ENCODE results near the gene BMP6. TPM values are rescaled to one million over a fixed set of nuclear protein-coding genes. Genes with fewer than 3 reads are reported as not detected.

BMP6 gene
- polyA plus RNA-seq, 2 of the 4 experiments (the other 2 are of a cell fraction), result 8.4 to 23.0 TPM

DNA sequence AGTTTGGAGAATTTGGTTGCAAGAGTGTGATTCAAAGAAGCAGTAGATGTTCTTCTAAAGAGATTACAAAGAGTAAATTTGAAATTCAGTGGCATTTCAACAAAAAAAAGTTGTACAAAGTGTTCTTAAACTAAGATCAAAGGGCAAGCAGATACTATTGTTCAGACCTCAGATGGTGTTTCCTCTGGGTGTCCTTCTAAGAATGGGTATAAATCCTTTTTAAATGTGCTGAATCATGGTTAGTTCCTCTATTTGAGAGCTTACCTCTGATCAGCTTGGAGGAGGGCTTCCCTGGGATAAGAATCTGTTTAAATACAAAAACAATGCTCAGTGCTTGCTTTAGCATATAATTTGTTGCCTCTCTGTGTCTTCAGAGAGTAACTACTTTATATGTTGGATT, 6.3 kb downstream of the BMP6 start:
- ATAC-seq (no peak), FAIRE-seq (no peak), DNase-seq (ENCODE audit: low read depth in 1 of 2, low spot score in 1 of 2) (peak in 1 of 2 experiments; percentile 31)
- peak overlapping the region; percentile 85; the same call in 2 of the 3 replicates for H3K4me2 ChIP-seq
- H3K4me1 ChIP-seq, result peaks cover 41% of the 10 kb centered on the region
- H3K27ac ChIP-seq, result peak overlapping the region; percentile 53 to 66
- TF ChIP-seq, protein P1, sequence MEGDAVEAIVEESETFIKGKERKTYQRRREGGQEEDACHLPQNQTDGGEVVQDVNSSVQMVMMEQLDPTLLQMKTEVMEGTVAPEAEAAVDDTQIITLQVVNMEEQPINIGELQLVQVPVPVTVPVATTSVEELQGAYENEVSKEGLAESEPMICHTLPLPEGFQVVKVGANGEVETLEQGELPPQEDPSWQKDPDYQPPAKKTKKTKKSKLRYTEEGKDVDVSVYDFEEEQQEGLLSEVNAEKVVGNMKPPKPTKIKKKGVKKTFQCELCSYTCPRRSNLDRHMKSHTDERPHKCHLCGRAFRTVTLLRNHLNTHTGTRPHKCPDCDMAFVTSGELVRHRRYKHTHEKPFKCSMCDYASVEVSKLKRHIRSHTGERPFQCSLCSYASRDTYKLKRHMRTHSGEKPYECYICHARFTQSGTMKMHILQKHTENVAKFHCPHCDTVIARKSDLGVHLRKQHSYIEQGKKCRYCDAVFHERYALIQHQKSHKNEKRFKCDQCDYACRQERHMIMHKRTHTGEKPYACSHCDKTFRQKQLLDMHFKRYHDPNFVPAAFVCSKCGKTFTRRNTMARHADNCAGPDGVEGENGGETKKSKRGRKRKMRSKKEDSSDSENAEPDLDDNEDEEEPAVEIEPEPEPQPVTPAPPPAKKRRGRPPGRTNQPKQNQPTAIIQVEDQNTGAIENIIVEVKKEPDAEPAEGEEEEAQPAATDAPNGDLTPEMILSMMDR (IDR thresholded peaks at IDR 0.05), result 0 out of 3 replicates have a peak, but pooled peaks have one; percentile 5
- TF ChIP-seq GATA3 (IDR thresholded peaks at IDR 0.05; ENCODE audit: borderline replicate concordance), result no peak
- TF ChIP-seq RCOR1 (IDR thresholded peaks at IDR 0.05; ENCODE audit: low read depth, low read length), result no peak
- no peak for TF ChIP-seq JUNB (IDR thresholded peaks at IDR 0.05)
- TF ChIP-seq RAD21 (conservative IDR thresholded peaks at IDR 0.05 in 1 of 2, IDR thresholded peaks at IDR 0.05 in 1 of 2), result 0 out of 5 replicates have a peak, but pooled peaks of 1 of the 2 experiments have one; percentile 7
- no peak for TF ChIP-seq NR3C1 (IDR thresholded peaks at IDR 0.05)
- TF ChIP-seq MAFK (IDR thresholded peaks at IDR 0.05; ENCODE audit: partially characterized antibody), result peak; percentile 90
- TF ChIP-seq NFE2L2 (conservative IDR thresholded peaks at IDR 0.05; ENCODE audit: low read length), result peak; percentile 67
- CTCF ChIA-PET, result interaction anchor here (1.0 kb wide), 1 partner anchor 9 kb away, joined by 4 read pairs; no protein-coding TSS in a partner anchor
- POLR2A ChIA-PET, result no interaction called here
- no peaks in the 10 kb centered on the region for H3K9me3 ChIP-seq
- H3K4me3 ChIP-seq, result no peak overlapping the region

DNA sequence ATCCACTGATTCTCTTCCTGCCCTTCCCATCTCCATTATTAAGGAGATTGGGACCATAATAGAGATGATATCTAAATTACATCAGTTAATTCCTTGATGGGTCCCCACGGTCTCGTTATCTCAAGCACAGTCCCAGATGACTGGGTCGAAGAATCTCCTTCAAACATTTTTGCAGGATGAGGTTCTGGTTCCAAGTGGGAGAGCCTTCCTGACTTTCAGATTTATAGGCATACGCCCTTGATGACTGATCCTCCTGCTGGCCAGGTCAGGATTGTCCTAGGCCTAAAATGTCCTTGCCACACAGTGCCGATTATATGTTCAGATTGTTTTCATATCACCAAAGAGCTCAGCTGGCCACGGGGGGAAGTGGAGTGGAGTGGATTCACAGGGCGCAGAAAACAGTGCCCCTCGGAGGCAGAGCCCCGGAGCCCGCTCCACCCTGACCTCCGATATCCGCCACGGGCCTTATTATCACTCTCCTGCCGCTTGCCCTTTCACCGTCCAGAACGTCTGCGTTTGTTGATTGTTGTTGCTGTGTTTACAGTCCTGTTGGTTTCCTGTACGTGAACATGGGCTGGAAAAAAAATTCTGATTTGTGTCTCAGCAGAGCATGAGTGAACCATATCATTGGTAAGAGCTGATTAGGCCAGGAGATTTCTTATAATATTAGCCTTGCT, 8.9 kb downstream of the BMP6 start:
- TF ChIP-seq TFCP2L1 (CRISPR knock-in tag; IDR thresholded peaks at IDR 0.05) (no peak), KDM5A (IDR thresholded peaks at IDR 0.05) (no peak), CHD4 (IDR thresholded peaks at IDR 0.05; ENCODE audit: borderline replicate concordance) (no peak), RFX5 (IDR thresholded peaks at IDR 0.05) (no peak), ZSCAN20 (CRISPR knock-in tag; IDR thresholded peaks at IDR 0.05) (no peak), ZC3H11A (IDR thresholded peaks at IDR 0.05) (no peak), RARB (CRISPR knock-in tag; IDR thresholded peaks at IDR 0.05) (no peak), HEYL (CRISPR knock-in tag; IDR thresholded peaks at IDR 0.05) (no peak), JUNB (IDR thresholded peaks at IDR 0.05) (no peak), ESRRA (IDR thresholded peaks at IDR 0.05; ENCODE audit: borderline replicate concordance, low read length) (no peak), POLR2A (IDR thresholded peaks at IDR 0.05; ENCODE audit: low read length) (no peak), RNF2 (IDR thresholded peaks at IDR 0.05; ENCODE audit: borderline replicate concordance, low read depth) (no peak), CBX8 (IDR thresholded peaks at IDR 0.05) (no peak), NR3C1 (IDR thresholded peaks at IDR 0.05) (no peak), CBX2 (IDR thresholded peaks at IDR 0.05; ENCODE audit: borderline replicate concordance, low read depth) (no peak), TP53 (CRISPR knock-in tag; IDR thresholded peaks at IDR 0.05) (no peak)
- TF ChIP-seq, protein P2, sequence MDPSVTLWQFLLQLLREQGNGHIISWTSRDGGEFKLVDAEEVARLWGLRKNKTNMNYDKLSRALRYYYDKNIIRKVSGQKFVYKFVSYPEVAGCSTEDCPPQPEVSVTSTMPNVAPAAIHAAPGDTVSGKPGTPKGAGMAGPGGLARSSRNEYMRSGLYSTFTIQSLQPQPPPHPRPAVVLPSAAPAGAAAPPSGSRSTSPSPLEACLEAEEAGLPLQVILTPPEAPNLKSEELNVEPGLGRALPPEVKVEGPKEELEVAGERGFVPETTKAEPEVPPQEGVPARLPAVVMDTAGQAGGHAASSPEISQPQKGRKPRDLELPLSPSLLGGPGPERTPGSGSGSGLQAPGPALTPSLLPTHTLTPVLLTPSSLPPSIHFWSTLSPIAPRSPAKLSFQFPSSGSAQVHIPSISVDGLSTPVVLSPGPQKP (IDR thresholded peaks at IDR 0.05; ENCODE audit: low read depth, low read length), result no peak
- TF ChIP-seq, protein P3, sequence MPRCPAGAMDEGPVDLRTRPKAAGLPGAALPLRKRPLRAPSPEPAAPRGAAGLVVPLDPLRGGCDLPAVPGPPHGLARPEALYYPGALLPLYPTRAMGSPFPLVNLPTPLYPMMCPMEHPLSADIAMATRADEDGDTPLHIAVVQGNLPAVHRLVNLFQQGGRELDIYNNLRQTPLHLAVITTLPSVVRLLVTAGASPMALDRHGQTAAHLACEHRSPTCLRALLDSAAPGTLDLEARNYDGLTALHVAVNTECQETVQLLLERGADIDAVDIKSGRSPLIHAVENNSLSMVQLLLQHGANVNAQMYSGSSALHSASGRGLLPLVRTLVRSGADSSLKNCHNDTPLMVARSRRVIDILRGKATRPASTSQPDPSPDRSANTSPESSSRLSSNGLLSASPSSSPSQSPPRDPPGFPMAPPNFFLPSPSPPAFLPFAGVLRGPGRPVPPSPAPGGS (IDR thresholded peaks at IDR 0.05), result no peak
- TF ChIP-seq, protein P4, sequence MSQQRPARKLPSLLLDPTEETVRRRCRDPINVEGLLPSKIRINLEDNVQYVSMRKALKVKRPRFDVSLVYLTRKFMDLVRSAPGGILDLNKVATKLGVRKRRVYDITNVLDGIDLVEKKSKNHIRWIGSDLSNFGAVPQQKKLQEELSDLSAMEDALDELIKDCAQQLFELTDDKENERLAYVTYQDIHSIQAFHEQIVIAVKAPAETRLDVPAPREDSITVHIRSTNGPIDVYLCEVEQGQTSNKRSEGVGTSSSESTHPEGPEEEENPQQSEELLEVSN (IDR thresholded peaks at IDR 0.05; ENCODE audit: borderline replicate concordance, low read depth), result no peak
- TF ChIP-seq, protein P5, sequence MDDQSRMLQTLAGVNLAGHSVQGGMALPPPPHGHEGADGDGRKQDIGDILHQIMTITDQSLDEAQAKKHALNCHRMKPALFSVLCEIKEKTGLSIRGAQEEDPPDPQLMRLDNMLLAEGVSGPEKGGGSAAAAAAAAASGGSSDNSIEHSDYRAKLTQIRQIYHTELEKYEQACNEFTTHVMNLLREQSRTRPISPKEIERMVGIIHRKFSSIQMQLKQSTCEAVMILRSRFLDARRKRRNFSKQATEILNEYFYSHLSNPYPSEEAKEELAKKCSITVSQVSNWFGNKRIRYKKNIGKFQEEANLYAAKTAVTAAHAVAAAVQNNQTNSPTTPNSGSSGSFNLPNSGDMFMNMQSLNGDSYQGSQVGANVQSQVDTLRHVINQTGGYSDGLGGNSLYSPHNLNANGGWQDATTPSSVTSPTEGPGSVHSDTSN (IDR thresholded peaks at IDR 0.05), result no peak
- Histone ChIP-seq H3K27ac (no peak overlapping the region), H3K4me1 (peaks cover 27% of the 10 kb centered on the region), H3K4me2 (no peak overlapping the region), H3K9me3 (no peaks in the 10 kb centered on the region), H3K4me3 (no peak overlapping the region)
- ChIA-PET POLR2A (no interaction called here), CTCF (no interaction called here)
- WGBS (ENCODE audit: missing lambda C conversion rate), result 90% methylated on average over 18 of the region's 18 CpGs
- no peak for DNase-seq (ENCODE audit: low read depth in 1 of 2, low spot score in 1 of 2)
- no peak for FAIRE-seq
- ATAC-seq, result no peak
